Measurements from ENCODE around the gene IPO7. TPM values are rescaled to one million over a fixed set of nuclear protein-coding genes. Genes with fewer than 3 reads are reported as not detected.

The IPO7 gene
- total RNA-seq, 1 experiment from 2014 or later = 126 TPM

DNA sequence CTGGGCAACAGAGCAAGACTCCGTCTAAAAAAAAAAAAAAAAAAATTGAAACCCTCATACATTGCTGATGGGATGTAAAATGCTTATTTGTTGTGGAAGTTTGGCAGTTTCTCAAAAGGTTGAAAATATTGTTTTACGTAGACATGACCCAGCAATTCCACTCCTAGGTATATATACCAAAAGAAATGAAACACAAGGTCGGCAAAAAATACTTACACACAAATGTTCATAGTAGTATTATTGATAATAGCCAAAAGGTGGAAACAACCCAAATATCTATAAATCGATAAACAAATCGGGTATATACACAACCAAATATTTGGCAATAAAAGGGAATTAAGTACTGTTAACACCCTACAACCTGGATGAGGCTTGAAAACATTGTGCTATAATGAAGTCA, 71.3 kb downstream of the IPO7 start:
- Histone ChIP-seq H3K9me3 (ENCODE audit: insufficient read depth, low read depth) (no peaks in the 10 kb centered on the region; the same call in 1 of the 2 replicates), H3K36me3 (ENCODE audit: low read depth) (no peaks in the 10 kb centered on the region), H3F3A (ENCODE audit: insufficient read depth, low read depth) (peaks cover 13% of the 10 kb centered on the region; the same call in 1 of the 2 replicates), H4K20me1 (ENCODE audit: insufficient read depth) (no peaks in the 10 kb centered on the region), H3K4me2 (no peak overlapping the region), H2AFZ (no peak overlapping the region), H3K4me1 (replicated peaks; ENCODE audit: insufficient read depth) (no peaks in the 10 kb centered on the region), H3K79me2 (ENCODE audit: low read depth) (peaks cover 13% of the 10 kb centered on the region), H3K4me3 (no peak overlapping the region), H3K27ac (no peak overlapping the region), H3K27me3 (ENCODE audit: insufficient read depth, low read depth) (no peaks in the 10 kb centered on the region), H3K9me2 (ENCODE audit: insufficient read depth) (no peaks in the 10 kb centered on the region)
- CTCF ChIA-PET = no interaction called here
- intact Hi-C loops (cut with micrococcal nuclease; ENCODE audit: unreplicated experiment) = no loop called here
- no TSS peak for BruUV-seq (replicated peaks)
- TF ChIP-seq EZH2 (IDR thresholded peaks at IDR 0.05; ENCODE audit: low read depth) (no peak), CTCF (conservative IDR thresholded peaks at IDR 0.05) (no peak)
- DNase-seq = no peak
- POLR2A ChIA-PET (ENCODE audit: unreplicated experiment) = no interaction called here

GRCh38 chr11:9459667-9460321, 75.3 kb downstream of the IPO7 start:
- TF ChIP-seq CTCF (conservative IDR thresholded peaks at IDR 0.05) = no peak
- no peak for TF ChIP-seq EZH2 (IDR thresholded peaks at IDR 0.05; ENCODE audit: low read depth)
- peaks cover 47% of the 10 kb centered on the region for H3K79me2 ChIP-seq (ENCODE audit: low read depth)
- no peaks in the 10 kb centered on the region for H3K36me3 ChIP-seq (ENCODE audit: low read depth)
- H2AFZ ChIP-seq = peak overlapping the region; percentile 40; the same call in 1 of the 2 replicates
- peak overlapping the region; percentile 93 for H3K4me2 ChIP-seq
- peak overlapping the region; percentile 88 for H3K4me3 ChIP-seq
- peaks cover 17% of the 10 kb centered on the region for H3F3A ChIP-seq (ENCODE audit: insufficient read depth, low read depth)
- H3K9me3 ChIP-seq (ENCODE audit: insufficient read depth, low read depth) = no peaks in the 10 kb centered on the region
- H3K9me2 ChIP-seq (ENCODE audit: insufficient read depth) = no peaks in the 10 kb centered on the region
- H3K27me3 ChIP-seq (ENCODE audit: insufficient read depth, low read depth) = no peaks in the 10 kb centered on the region
- H3K27ac ChIP-seq = peak overlapping the region; percentile 90
- CTCF ChIA-PET = interaction anchor here (0.5 to 0.6 kb wide), 2 partner anchors 138 to 1095 kb away, joined by 3 to 5 read pairs; no protein-coding TSS in a partner anchor
- H3K4me1 ChIP-seq (replicated peaks; ENCODE audit: insufficient read depth) = peaks cover 22% of the 10 kb centered on the region
- POLR2A ChIA-PET (ENCODE audit: unreplicated experiment) = interaction anchor here (0.6 to 1.2 kb wide), 8 partner anchors 109 to 1297 kb away, joined by 3 to 14 read pairs (median 5); no protein-coding TSS in a partner anchor
- DNase-seq = no peak
- intact Hi-C loops (cut with micrococcal nuclease; ENCODE audit: unreplicated experiment) = loop anchor here (1.0 to 2.0 kb wide), 3 partner anchors 109 to 153 kb away; partner anchors contain the start of gene TMEM41B
- no TSS peak for BruUV-seq (replicated peaks)
- H4K20me1 ChIP-seq (ENCODE audit: insufficient read depth) = no peaks in the 10 kb centered on the region

DNA sequence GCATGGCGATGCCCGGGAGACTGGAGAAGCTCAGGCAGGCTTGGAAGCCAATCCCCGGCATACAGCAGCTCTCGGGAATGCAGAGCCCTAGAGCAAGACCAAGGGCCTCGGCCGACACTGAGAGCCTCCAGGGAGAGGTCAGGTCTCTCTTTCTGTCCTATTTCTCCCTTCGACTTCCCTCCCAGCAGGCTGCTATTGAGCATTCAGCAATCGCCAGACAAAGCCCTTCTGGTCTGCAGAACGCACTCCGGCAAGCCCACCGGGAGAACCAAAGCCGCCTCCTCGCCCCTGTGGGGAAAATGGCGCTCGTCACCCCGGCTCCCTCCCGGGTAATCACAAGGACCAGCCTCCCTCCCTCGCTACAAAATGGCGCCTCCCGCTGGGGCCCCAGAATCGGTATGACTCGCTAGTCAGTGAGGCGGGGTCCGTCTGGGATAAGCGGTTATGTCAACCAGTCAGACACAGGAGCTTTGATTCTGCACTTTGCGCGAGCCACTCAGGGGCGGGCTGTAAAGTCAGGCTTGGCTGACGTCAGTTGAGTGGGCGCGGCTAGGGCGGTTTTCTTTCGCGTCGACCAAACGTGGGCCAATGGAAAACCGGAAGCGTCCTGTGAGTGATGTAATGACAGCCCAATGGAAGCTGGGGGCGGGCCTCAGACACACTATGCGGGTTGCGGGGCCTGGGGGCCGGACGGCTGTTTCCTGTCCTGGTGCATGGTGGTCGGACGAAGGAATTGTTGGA, 76.0 kb downstream of the IPO7 start, which contains the start of gene ZNF143:
Gene ZNF143 (plus strand): TSS at position 691 of the 741 bp plus-strand sequence. CDS start 10,297 bp downstream, outside the sequence.
- Histone ChIP-seq H3K27ac (peak within 1 kb of the TSS; percentile 96), H3K4me2 (peak within 1 kb of the TSS; percentile 98), H3K36me3 (ENCODE audit: low read depth) (no peaks in the 10 kb centered on the region), H3K9me2 (ENCODE audit: insufficient read depth) (no peaks in the 10 kb centered on the region), H3K4me1 (replicated peaks; ENCODE audit: insufficient read depth) (peaks cover 22% of the 10 kb centered on the region), H3K4me3 (peak within 1 kb of the TSS; percentile 88), H2AFZ (peak within 1 kb of the TSS; percentile 40; the same call in 1 of the 2 replicates), H3K79me2 (ENCODE audit: low read depth) (peaks cover 48% of the 10 kb centered on the region), H4K20me1 (ENCODE audit: insufficient read depth) (no peaks in the 10 kb centered on the region), H3K9me3 (ENCODE audit: insufficient read depth, low read depth) (no peaks in the 10 kb centered on the region), H3F3A (ENCODE audit: insufficient read depth, low read depth) (peaks cover 17% of the 10 kb centered on the region), H3K27me3 (ENCODE audit: insufficient read depth, low read depth) (no peaks in the 10 kb centered on the region)
- peak; percentile 97 for DNase-seq
- ChIA-PET CTCF (interaction anchor here (0.5 to 0.6 kb wide), 3 partner anchors 137 to 1095 kb away, joined by 3 to 5 read pairs (median 3); no protein-coding TSS in a partner anchor), POLR2A (ENCODE audit: unreplicated experiment) (interaction anchor here (0.6 to 1.2 kb wide), 8 partner anchors 109 to 1297 kb away, joined by 3 to 14 read pairs (median 5); partner anchors contain the start of gene WEE1)
- TF ChIP-seq EZH2 (IDR thresholded peaks at IDR 0.05; ENCODE audit: low read depth) = no peak
- no peak for TF ChIP-seq CTCF (conservative IDR thresholded peaks at IDR 0.05)
- intact Hi-C loops (cut with micrococcal nuclease; ENCODE audit: unreplicated experiment) = loop anchor here (1.0 to 2.0 kb wide), 3 partner anchors 108 to 152 kb away; partner anchors contain the start of gene TMEM41B
- TSS peak; percentile 93 for BruUV-seq (replicated peaks)
